AG04449 (cell line): ENCODE measurements around the gene OSMR.

Experiments
- CTCF ChIA-PET: fragments of 350-600 bp; formaldehyde crosslinking; extraction: SDS; loops from one replicate; lab custom pipeline; 2021; ENCODE audit warnings: antibody characterized with exemption; lab: Yijun Ruan, JAX
- POLR2A ChIA-PET: fragments of 400-600, 350-600 bp; formaldehyde crosslinking; extraction: SDS; loops from one replicate; lab custom pipeline; 2020; ENCODE audit warnings: antibody characterized with exemption, inconsistent platforms; lab: Yijun Ruan, JAX
- DNase-seq: peaks from one replicate; pipeline ENCODE4 v3.0.0-alpha.2; 2010; ENCODE audit warnings: low read depth, low spot score
- H3K4me3 ChIP-seq: 2 replicates; pipeline ENCODE4 v1.5.1; 2011; ENCODE audit warnings: low read depth, mild to moderate bottlenecking, control low read depth, low read length
- CTCF ChIP-seq: IDR thresholded peaks from one replicate; pipeline ENCODE4 v1.5.1; 2011; ENCODE audit warnings: mild to moderate bottlenecking, moderate library complexity, low read length, control low read depth, inconsistent platforms; ENCODE audit not compliant: insufficient read depth; ENCODE audit errors: missing control alignments

The OSMR gene

DNA sequence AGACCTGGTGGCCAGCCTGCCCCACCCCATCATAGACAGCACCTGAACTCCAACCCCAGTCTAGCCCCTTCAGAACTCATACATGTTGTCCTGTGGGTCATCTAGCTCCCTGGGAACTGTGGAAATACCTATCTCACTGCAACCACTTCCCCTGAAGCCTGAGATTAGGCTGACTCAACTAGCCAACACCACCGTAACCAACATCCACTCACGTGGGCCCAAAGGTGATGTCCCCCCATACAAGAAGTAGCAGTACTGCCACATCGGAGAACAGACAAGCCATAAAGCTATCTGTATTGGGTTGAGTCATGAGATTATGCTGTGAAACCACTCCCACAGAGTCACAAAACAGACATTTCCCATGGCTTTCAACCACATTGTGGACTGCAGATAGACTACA lies 46.6 kb downstream of the OSMR start:
- DNase-seq, result no peak
- no peak overlapping the region for H3K4me3 ChIP-seq
- ChIA-PET POLR2A (no interaction called here), CTCF (no interaction called here)
- no peak for TF ChIP-seq CTCF

DNA sequence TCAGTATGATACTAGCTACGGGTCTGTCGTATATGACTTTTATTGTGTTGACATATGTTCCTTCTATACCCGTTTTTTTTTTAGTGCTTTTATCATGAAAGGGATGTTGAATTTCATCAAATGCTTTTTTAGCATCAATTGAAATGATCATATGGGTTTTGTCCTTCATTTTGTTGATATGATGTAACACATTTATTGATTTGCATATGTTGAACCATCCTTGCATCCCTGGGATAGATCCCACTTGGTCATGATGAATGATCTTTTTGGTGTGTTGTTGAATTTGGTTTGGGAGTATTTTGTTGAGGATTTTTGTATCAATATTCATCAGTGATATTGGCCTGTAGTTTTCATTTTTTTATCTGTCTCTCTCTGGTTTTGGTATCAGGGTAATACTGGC lies 50.9 kb downstream of the OSMR start:
- DNase-seq, result no peak
- ChIA-PET CTCF (no interaction called here), POLR2A (no interaction called here)
- no peak overlapping the region for H3K4me3 ChIP-seq
- TF ChIP-seq CTCF, result no peak

GRCh38 chr5:38899936-38900335 lies 54.1 kb downstream of the OSMR start:
- H3K4me3 ChIP-seq, result no peak overlapping the region
- ChIA-PET CTCF (interaction anchor here (1.2 kb wide), 1 partner anchor 11 kb away, joined by 3 read pairs; no protein-coding TSS in a partner anchor), POLR2A (no interaction called here)
- TF ChIP-seq CTCF, result no peak
- no peak for DNase-seq

DNA sequence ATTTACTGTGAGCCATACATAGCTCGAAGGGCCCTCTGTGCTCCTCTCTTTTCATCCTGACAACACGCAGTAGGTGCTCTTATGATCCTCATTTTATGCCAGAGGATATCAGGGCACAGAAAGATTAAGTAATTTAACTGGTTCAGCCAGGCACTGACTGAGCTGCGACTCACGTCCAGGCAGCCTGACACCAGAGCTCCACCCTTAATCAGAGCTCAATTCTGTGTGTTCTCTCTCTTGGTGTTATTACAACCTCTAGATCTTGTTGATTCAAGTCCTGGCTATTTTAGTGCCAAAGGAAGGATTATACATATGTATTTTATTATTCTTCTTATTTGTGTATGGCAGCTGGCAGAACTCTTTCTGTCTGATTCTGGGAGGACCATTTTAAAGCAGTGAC lies 59.7 kb downstream of the OSMR start:
- DNase-seq, result no peak
- ChIA-PET CTCF (interaction anchor here (1.3 kb wide), 1 partner anchor 175 kb away, joined by 3 read pairs; no protein-coding TSS in a partner anchor), POLR2A (no interaction called here)
- TF ChIP-seq CTCF, result no peak
- no peak overlapping the region for H3K4me3 ChIP-seq

- no peak overlapping the region for H3K4me3 ChIP-seq
- DNase-seq, result no peak
- no peak for TF ChIP-seq CTCF
- POLR2A ChIA-PET, result no interaction called here
- CTCF ChIA-PET, result no interaction called here
Observed at GRCh38 chr5:38906503-38906902, 60.7 kb downstream of the OSMR start.

DNA sequence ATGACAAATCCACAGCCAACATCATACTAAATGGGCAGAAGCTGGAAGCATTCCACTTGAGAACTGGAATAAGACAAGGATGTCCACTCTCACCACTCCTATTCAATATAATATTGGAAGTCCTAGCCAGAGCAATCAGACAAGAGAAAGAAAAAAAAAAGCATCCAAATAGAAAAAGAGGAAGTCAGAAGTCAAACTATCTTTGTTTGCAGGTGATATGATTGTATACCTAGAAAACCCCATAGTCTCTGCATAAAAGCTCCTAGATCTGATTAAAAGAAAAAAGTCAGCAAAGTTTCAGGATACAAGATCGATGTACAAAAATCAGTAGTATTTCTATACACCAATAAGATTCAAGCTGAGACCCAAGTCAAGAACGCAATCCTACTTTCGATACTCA lies 66.1 kb downstream of the OSMR start:
- CTCF ChIA-PET, result interaction anchor here (3.6 kb wide), 1 partner anchor 11 kb away, joined by 25 read pairs; no protein-coding TSS in a partner anchor

More for the DNA sequence above, 66.1 kb downstream of the OSMR start:
- no peak overlapping the region for H3K4me3 ChIP-seq
- DNase-seq, result no peak
- no peak for TF ChIP-seq CTCF
- POLR2A ChIA-PET, result no interaction called here
